Heart left ventricle (tissue), 16 donors: ENCODE results near the gene SEMG1. TPM values are rescaled to one million over a fixed set of nuclear protein-coding genes. Genes with fewer than 3 reads are reported as not detected.

Source experiments
- ATAC-seq, 4 donors: fragments of 200-7000 bp; cut with Tn5 transposase; one replicate each; pipeline ENCODE4 v1.9.1; 2020 to 2022; ENCODE audit warnings: moderate library complexity in 4 of 4, mild to moderate bottlenecking in 3 of 4, moderate number of reproducible peaks in 1 of 4
- DNase-seq, 5 donors: peaks; one replicate each; pipeline ENCODE4 v3.0.0-alpha.2; 2020
- H3K27ac ChIP-seq, 12 donors: fragments of 200-600 bp; sonication (generic) in 4 of 12; one replicate each; pipeline versions ENCODE4 v1.5.0 to v1.8.0; 2016 to 2022; ENCODE audit warnings: mild to moderate bottlenecking in 2 of 12
- H3K27me3 ChIP-seq, 9 donors: fragments of 200-600 bp; sonication (generic) in 2 of 9; one replicate each; pipeline versions ENCODE4 v1.5.1 to v1.8.0; 2016 to 2022; ENCODE audit warnings: mild to moderate bottlenecking in 3 of 9
- H3K36me3 ChIP-seq, 9 donors: fragments of 200-600 bp; sonication (generic) in 2 of 9; one replicate each; pipeline versions ENCODE4 v1.5.0 to v1.8.0; 2018 to 2022; ENCODE audit warnings: mild to moderate bottlenecking in 2 of 9
- H3K4me1 ChIP-seq, 12 donors: fragments of 200-600 bp; sonication (generic) in 4 of 12; one replicate each; pipeline versions ENCODE4 v1.5.0 to v1.8.0; 2016 to 2022; ENCODE audit warnings: mild to moderate bottlenecking in 3 of 12
- H3K4me3 ChIP-seq, 12 donors: fragments of 200-600 bp; sonication (generic) in 4 of 12; one replicate each; pipeline versions ENCODE4 v1.5.0 to v1.8.0; 2017 to 2022; ENCODE audit warnings: mild to moderate bottlenecking in 9 of 12, moderate library complexity in 4 of 12
- H3K9me3 ChIP-seq, 12 donors: fragments of 200-600 bp; sonication (generic) in 4 of 12; one replicate each; pipeline versions ENCODE4 v1.5.0 to v1.8.0; 2016 to 2022; ENCODE audit warnings: mild to moderate bottlenecking in 1 of 12
- CTCF ChIP-seq, 12 donors: fragments of 200-600 bp; sonication (generic) in 4 of 12; IDR thresholded peaks; one replicate each; pipeline versions ENCODE4 v1.5.0 to v1.8.0; 2018 to 2022; ENCODE audit warnings: antibody characterized with exemption in 12 of 12, mild to moderate bottlenecking in 5 of 12
- POLR2A ChIP-seq, 2 donors: fragments of 450-650 bp; IDR thresholded peaks; one replicate each; pipeline ENCODE4 v1.6.1; 2017; ENCODE audit warnings: antibody characterized with exemption in 2 of 2, mild to moderate bottlenecking in 2 of 2, moderate library complexity in 2 of 2
- WGBS, 4 donors: extraction: QIAGEN DNeasy Blood & Tissue Kit in 2 of 4; methylation state at CpG; one replicate each; pipeline versions ENCODE4 v1.1.5 to v1.1.7; 2013 to 2018; 5-methylcytosine and 5-hydroxymethylcytosine counted together
- intact Hi-C, 10 donors: fragments of 100-400 bp; cut with DNase I; formaldehyde crosslinking; loops; one replicate each; pipeline versions ENCODE4 v1.11.1 to v1.14.2; 2022
- long read RNA-seq, 3 donors: library from polyadenylated mRNA; unstranded; transcript quantifications; one replicate each; pipeline ENCODE4 v2.0.0, GENCODE V29; 2020 to 2021
- polyA plus RNA-seq, 2 donors: library from polyadenylated mRNA; stranded (reverse); fragments of 200-250 nt; gene quantifications; one replicate each; pipeline ENCODE4 v1.2.3, GENCODE V29; 2013
- total RNA-seq, 9 donors: library from RNA; depleted of rRNA in 2 of 9; stranded (reverse); fragments of >200 nt in 2 of 9; fragmentation: NEBNext Ultra II Directional in 3 of 9; extraction: Animal tissue kit (Norgen Biotek cat#: 25700) in 3 of 9; gene quantifications; one replicate each; pipeline versions ENCODE4 v1.1.0 to v1.2.4, GENCODE V29; 2016 to 2023
- donor health status: ischemic (EF 13 %, LVEDD 7.1; RV severe dilation, severe dysfunction).
- donor health status: healthy with polysubstance abuse.
- donor health status: DM: no; HTN: yes; CAD: no.
- donor health status: DM: no; HTN: no; CAD: no.
- donor health status: ischemic (EF 25% LVEDD 6.9; RV normal size, moderate dysfunction).
- donor health status: ischemic (EF 25% LVEDD 5.7; RV mildly dilated, moderate dysfunction).
- donor health status: healthy.
- donor health status: DM: yes; HTN: yes; CAD: no.
- donor health status: ischemic (EF 35%, LVEDD 5.7; RV mildly dilated, moderate dysfunction).
- donor health status: nonischemic (EF 11% LVEDD 7.7; RV severe dilation, severe dysfunction).
- donor health status: DM: yes; HTN: yes; CAD: no.
- donor health status: PGD.
- donor health status: ischemic (EF 29% LVEDD 5.4; RV normal size, mild dysfunction).
- donor health status: nonischemic (EF 23%, LVEDD 6.1; RV moderate dilation, normal function).

The SEMG1 gene
- not detected for total RNA-seq
- polyA plus RNA-seq: not detected
- long read RNA-seq, donor 1: 0 reads
- long read RNA-seq, donor 2: 0 reads
- long read RNA-seq, donor 3: 0 reads

GRCh38 chr20:45206725-45207124 is at the start of gene SEMG1:
TSS of gene SEMG1 (plus strand) at chr20:45207033. CDS start at chr20:45207054, 21 bp downstream.
- 22 to 33% (median 25%) methylated on average over 1 of the region's 1 CpG for WGBS, 4 donors
- intact Hi-C loops: no loop called here

GRCh38 chr20:45157962-45158361 is 48.9 kb upstream of the SEMG1 start:
- no peak for ATAC-seq
- intact Hi-C loops: loop anchor here in 1 of 10 donors (10.0 kb wide), 1 partner anchor 57 kb away; no protein-coding TSS in a partner anchor
- H3K4me3 ChIP-seq: no peak overlapping the region
- H3K9me3 ChIP-seq: peaks cover 0 to 43% (median 12%) of the 10 kb centered on the region in 12 donors
- TF ChIP-seq POLR2A (IDR thresholded peaks at IDR 0.05) (no peak), CTCF (IDR thresholded peaks at IDR 0.05) (no peak)
- no peak for DNase-seq
- no peaks in the 10 kb centered on the region for H3K36me3 ChIP-seq
- peaks cover 0 to 4% (median 0%) of the 10 kb centered on the region in 12 donors for H3K4me1 ChIP-seq
- H3K27me3 ChIP-seq: no peaks in the 10 kb centered on the region
- H3K27ac ChIP-seq: no peak overlapping the region
- 13 to 48% (median 38%) methylated on average over 1 of the region's 1 CpG for WGBS, 4 donors

More at GRCh38 chr20:45206725-45207124, at the start of gene SEMG1:
- no peak for TF ChIP-seq POLR2A (IDR thresholded peaks at IDR 0.05)
- Histone ChIP-seq H3K27ac (no peak within 1 kb of the TSS), H3K9me3 (peaks cover 0 to 18% (median 5%) of the 10 kb centered on the region in 12 donors), H3K4me1 (no peaks in the 10 kb centered on the region), H3K4me3 (no peak within 1 kb of the TSS), H3K36me3 (no peaks in the 10 kb centered on the region), H3K27me3 (peaks cover 0 to 21% (median 3%) of the 10 kb centered on the region in 9 donors)
- no peak for ATAC-seq
- DNase-seq: no peak

- no peak for ATAC-seq
- H3K4me1 ChIP-seq: no peaks in the 10 kb centered on the region
- TF ChIP-seq POLR2A (IDR thresholded peaks at IDR 0.05) (no peak), CTCF (IDR thresholded peaks at IDR 0.05) (no peak)
- no peak for DNase-seq
- H3K36me3 ChIP-seq: no peaks in the 10 kb centered on the region
- 43 to 59% (median 51%) methylated on average over 1 of the region's 1 CpG for WGBS, 4 donors
- intact Hi-C loops: no loop called here
- H3K4me3 ChIP-seq: no peak overlapping the region
- no peak overlapping the region for H3K27ac ChIP-seq
- H3K9me3 ChIP-seq: peaks cover 0 to 63% (median 12%) of the 10 kb centered on the region in 12 donors
- H3K27me3 ChIP-seq: no peaks in the 10 kb centered on the region
Measured at GRCh38 chr20:45163083-45163803, 43.6 kb upstream of the SEMG1 start.

- Histone ChIP-seq H3K9me3 (peaks cover 0 to 55% (median 5%) of the 10 kb centered on the region in 12 donors), H3K27me3 (no peaks in the 10 kb centered on the region), H3K27ac (no peak overlapping the region), H3K4me1 (no peaks in the 10 kb centered on the region), H3K36me3 (no peaks in the 10 kb centered on the region), H3K4me3 (no peak overlapping the region)
- TF ChIP-seq POLR2A (IDR thresholded peaks at IDR 0.05) (no peak), CTCF (IDR thresholded peaks at IDR 0.05) (no peak)
- intact Hi-C loops: no loop called here
- 73 to 84% (median 80%) methylated on average over 1 of the region's 1 CpG for WGBS, 4 donors
- no peak for ATAC-seq
- DNase-seq: no peak
Measured at GRCh38 chr20:45164906-45165305, 41.9 kb upstream of the SEMG1 start.
